Activated CD4-positive, alpha-beta memory T cell treated with anti-CD3 and anti-CD28 coated beads for 36 hours (primary cell): ENCODE data around the gene ZNF746. TPM values are rescaled to one million over a fixed set of nuclear protein-coding genes. Genes with fewer than 3 reads are reported as not detected.

ENCODE experiments used
- total RNA-seq, 2 experiments: library from RNA; stranded (reverse); gene quantifications; one replicate each; pipeline ENCODE4 v1.2.3, GENCODE V29; 2021

ZNF746 gene
- total RNA-seq, 2 experiments from 2014 or later: 13.5 to 14.9 TPM

Other genes with a start within 250 kb of the ZNF746 start
- 10 to 100 TPM; 15.5 to 17.1 TPM for gene ZNF783, start 235.6 kb downstream of the ZNF746 start, total RNA-seq
- gene ZNF777, start 36.7 kb downstream of the ZNF746 start, total RNA-seq: 10 to 100 TPM; 10.1 to 11.4 TPM